ENCODE results near the gene EIF3CL.
"Not testable (repeated sequence)": the region's sequence is repeated elsewhere in the genome, so short reads cannot be mapped to it uniquely, and the experiment has no call there.

The EIF3CL gene

GRCh38 chr16:28403220-28404072, at the start of gene EIF3CL:
TSS of gene EIF3CL (minus strand) at chr16:28403841. CDS start at chr16:28403618, 223 bp downstream.
- DNase-seq: not testable (repeated sequence)

- DNase-seq: not testable (repeated sequence)
Observed at GRCh38 chr16:28447081-28447480, 43.4 kb upstream of the EIF3CL start.

- not testable (repeated sequence) for DNase-seq
Observed at GRCh38 chr16:28446388-28446787, 42.7 kb upstream of the EIF3CL start.

GRCh38 chr16:28443943-28444342, 40.3 kb upstream of the EIF3CL start:
- DNase-seq: not testable (repeated sequence)

- DNase-seq: not testable (repeated sequence)
Observed at GRCh38 chr16:28438899-28439298, 35.3 kb upstream of the EIF3CL start.

GRCh38 chr16:28435340-28435739, 31.7 kb upstream of the EIF3CL start:
- not testable (repeated sequence) for DNase-seq

GRCh38 chr16:28426060-28426680, 22.5 kb upstream of the EIF3CL start:
- not testable (repeated sequence) for DNase-seq

- DNase-seq: not testable (repeated sequence)
Observed at GRCh38 chr16:28421071-28421750, 17.6 kb upstream of the EIF3CL start.

GRCh38 chr16:28417033-28417432, 13.4 kb upstream of the EIF3CL start:
- not testable (repeated sequence) for DNase-seq

- not testable (repeated sequence) for DNase-seq
Observed at GRCh38 chr16:28414530-28414929, 10.9 kb upstream of the EIF3CL start.

GRCh38 chr16:28413585-28413984, 9.9 kb upstream of the EIF3CL start:
- DNase-seq: not testable (repeated sequence)

GRCh38 chr16:28392054-28392453, 11.6 kb downstream of the EIF3CL start:
- not testable (repeated sequence) for DNase-seq

- DNase-seq: not testable (repeated sequence)
Observed at GRCh38 chr16:28382177-28382867, 21.3 kb downstream of the EIF3CL start.

- DNase-seq: not testable (repeated sequence)
Observed at GRCh38 chr16:28377822-28378221, 25.8 kb downstream of the EIF3CL start.

GRCh38 chr16:28377108-28377625, 26.5 kb downstream of the EIF3CL start:
- not testable (repeated sequence) for DNase-seq

- not testable (repeated sequence) for DNase-seq
Observed at GRCh38 chr16:28375115-28375514, 28.5 kb downstream of the EIF3CL start.

GRCh38 chr16:28374281-28374680, 29.4 kb downstream of the EIF3CL start:
- DNase-seq: not testable (repeated sequence)

GRCh38 chr16:28367926-28368325, 35.7 kb downstream of the EIF3CL start:
- not testable (repeated sequence) for DNase-seq

GRCh38 chr16:28364268-28365173, 39.1 kb downstream of the EIF3CL start:
- not testable (repeated sequence) for DNase-seq

- DNase-seq: not testable (repeated sequence)
Observed at GRCh38 chr16:28363408-28363807, 40.2 kb downstream of the EIF3CL start, which contains the start of gene NPIPB6. TSS of gene NPIPB6 (minus strand) at chr16:28363508. CDS start at chr16:28362822, 686 bp downstream.

- DNase-seq: not testable (repeated sequence)
Observed at GRCh38 chr16:28362600-28362999, 41.0 kb downstream of the EIF3CL start.
